Neural crest cell (in vitro differentiated cells): ENCODE data around the gene KCNS1. TPM values are rescaled to one million over a fixed set of nuclear protein-coding genes. Genes with fewer than 3 reads are reported as not detected.

Experiments used
- DNase-seq: peaks from one replicate; pipeline ENCODE4 v3.0.0; 2021; ENCODE audit warnings: low read depth, mixed read lengths, low spot score
- H3K27ac Mint-ChIP-seq: one replicate; pipeline ENCODE4 v1.8.0; 2021; ENCODE audit warnings: mild to moderate bottlenecking, mixed read lengths; ENCODE audit not compliant: unreplicated experiment
- H3K27me3 Mint-ChIP-seq: 2 replicates; pipeline ENCODE4 v1.8.0; 2021; ENCODE audit warnings: low read depth, mild to moderate bottlenecking, mixed read lengths
- H3K36me3 Mint-ChIP-seq: 2 replicates; pipeline ENCODE4 v1.8.0; 2021; ENCODE audit warnings: low read depth, mild to moderate bottlenecking, mixed read lengths
- H3K4me1 Mint-ChIP-seq: 2 replicates; pipeline ENCODE4 v1.8.0; 2021; ENCODE audit warnings: mixed read lengths
- H3K4me3 Mint-ChIP-seq: one replicate; pipeline ENCODE4 v1.8.0; 2021; ENCODE audit warnings: mild to moderate bottlenecking, mixed read lengths
- H3K9me3 Mint-ChIP-seq: 2 replicates; pipeline ENCODE4 v1.8.0; 2021; ENCODE audit warnings: mixed read lengths
- total RNA-seq: library from RNA; stranded (reverse); gene quantifications from 2 replicates; pipeline ENCODE4 v1.2.1, GENCODE V29; 2021
- TF ChIP-seq, protein P1 (sequence below): fragments of 200-600 bp; sonication (generic); conservative IDR thresholded peaks from 2 replicates; pipeline ENCODE4 v1.5.0; 2021; ENCODE audit warnings: antibody characterized with exemption, mild to moderate bottlenecking

Gene KCNS1
- total RNA-seq, 1 donor from 2014 or later, result not detected

DNA sequence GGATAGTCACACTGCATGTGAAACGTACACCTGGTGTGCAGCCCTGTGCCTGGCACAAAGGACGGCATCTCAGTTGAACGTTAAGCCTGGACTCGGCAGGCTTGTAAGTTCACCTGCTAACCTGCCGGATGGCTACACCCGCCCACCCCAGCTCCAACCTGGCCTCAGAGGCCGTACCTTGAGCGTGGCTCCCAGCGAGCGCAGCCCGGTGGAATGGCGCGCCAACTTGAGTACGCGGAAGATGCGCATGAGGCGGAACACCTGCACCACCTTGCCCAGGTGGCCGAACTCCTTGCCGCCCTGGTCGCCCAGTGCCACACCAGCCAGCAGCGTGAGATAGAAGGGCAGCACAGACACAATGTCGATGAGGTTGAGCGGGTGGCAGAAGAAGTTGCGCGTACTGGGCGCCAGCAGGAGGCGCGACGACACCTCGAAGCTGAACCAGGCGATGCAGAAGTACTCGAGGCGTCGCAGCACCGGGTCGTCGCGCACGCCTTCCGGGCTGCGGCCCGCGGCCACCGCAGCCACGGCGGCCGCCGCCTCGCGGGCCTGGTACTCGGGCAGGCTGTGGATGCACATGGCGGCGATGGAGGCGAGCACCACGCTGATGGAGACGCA, 3.3 kb downstream of the KCNS1 start:
- H3K4me3 Mint-ChIP-seq, result no peak overlapping the region
- H3K36me3 Mint-ChIP-seq, result no peaks in the 10 kb centered on the region
- H3K4me1 Mint-ChIP-seq, result peaks cover 3% of the 10 kb centered on the region
- H3K9me3 Mint-ChIP-seq, result no peaks in the 10 kb centered on the region
- TF ChIP-seq, protein P1, sequence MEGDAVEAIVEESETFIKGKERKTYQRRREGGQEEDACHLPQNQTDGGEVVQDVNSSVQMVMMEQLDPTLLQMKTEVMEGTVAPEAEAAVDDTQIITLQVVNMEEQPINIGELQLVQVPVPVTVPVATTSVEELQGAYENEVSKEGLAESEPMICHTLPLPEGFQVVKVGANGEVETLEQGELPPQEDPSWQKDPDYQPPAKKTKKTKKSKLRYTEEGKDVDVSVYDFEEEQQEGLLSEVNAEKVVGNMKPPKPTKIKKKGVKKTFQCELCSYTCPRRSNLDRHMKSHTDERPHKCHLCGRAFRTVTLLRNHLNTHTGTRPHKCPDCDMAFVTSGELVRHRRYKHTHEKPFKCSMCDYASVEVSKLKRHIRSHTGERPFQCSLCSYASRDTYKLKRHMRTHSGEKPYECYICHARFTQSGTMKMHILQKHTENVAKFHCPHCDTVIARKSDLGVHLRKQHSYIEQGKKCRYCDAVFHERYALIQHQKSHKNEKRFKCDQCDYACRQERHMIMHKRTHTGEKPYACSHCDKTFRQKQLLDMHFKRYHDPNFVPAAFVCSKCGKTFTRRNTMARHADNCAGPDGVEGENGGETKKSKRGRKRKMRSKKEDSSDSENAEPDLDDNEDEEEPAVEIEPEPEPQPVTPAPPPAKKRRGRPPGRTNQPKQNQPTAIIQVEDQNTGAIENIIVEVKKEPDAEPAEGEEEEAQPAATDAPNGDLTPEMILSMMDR, result no peak
- no peak for DNase-seq
- H3K27me3 Mint-ChIP-seq, result peaks cover 54% of the 10 kb centered on the region
- H3K27ac Mint-ChIP-seq, result no peak overlapping the region

DNA sequence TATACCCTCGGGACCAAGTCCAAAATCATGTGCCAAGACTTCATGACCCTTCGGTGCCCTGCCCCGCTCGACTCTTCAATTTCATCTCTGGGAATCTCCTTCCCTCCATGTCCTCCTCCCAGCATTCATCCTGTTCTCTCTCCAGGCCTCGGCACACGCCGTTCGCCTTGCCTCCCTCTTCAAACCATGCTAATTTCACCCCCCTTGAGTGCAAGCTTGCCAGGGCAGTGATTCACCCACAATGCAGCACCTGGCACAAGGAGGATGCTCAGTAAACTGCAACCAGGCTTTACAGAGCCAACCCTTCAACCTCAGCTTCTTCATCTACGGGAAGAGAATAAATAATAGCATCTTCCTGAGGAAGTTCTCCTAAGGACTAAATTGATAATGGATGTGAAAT, 4.1 kb downstream of the KCNS1 start:
- TF ChIP-seq, protein P1, result no peak
- Mint-ChIP-seq H3K36me3 (no peaks in the 10 kb centered on the region), H3K27me3 (peaks cover 49% of the 10 kb centered on the region), H3K9me3 (no peaks in the 10 kb centered on the region), H3K27ac (no peak overlapping the region), H3K4me1 (peaks cover 3% of the 10 kb centered on the region), H3K4me3 (no peak overlapping the region)
- DNase-seq, result no peak

DNA sequence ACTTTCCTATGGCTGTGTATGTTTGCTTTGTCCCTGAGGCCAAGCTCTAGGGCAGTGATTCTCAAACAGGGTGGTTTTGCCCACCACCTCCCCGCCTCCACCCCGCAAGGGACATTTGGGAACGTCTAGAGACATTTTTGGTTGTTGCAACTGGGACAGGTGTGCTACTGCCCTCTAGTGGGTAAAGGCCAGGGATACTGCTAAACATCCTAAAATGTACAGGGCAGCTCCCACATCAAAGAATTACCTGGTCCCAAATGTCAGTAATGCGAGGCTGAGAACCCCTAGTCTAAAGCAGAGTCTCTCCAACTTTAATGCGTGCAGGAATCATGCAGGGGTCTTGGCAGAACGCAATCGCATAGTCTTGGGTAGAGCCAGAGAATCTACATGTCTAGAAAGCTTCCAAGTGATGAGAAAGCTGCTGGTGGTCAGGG, 5.1 kb downstream of the KCNS1 start:
- H3K4me1 Mint-ChIP-seq, result peaks cover under 1% of the 10 kb centered on the region
- TF ChIP-seq, protein P1, result peak; percentile 80
- no peak overlapping the region for H3K4me3 Mint-ChIP-seq
- H3K27ac Mint-ChIP-seq, result no peak overlapping the region
- H3K36me3 Mint-ChIP-seq, result no peaks in the 10 kb centered on the region
- peak; percentile 50 for DNase-seq
- H3K27me3 Mint-ChIP-seq, result peaks cover 42% of the 10 kb centered on the region
- H3K9me3 Mint-ChIP-seq, result no peaks in the 10 kb centered on the region

DNA sequence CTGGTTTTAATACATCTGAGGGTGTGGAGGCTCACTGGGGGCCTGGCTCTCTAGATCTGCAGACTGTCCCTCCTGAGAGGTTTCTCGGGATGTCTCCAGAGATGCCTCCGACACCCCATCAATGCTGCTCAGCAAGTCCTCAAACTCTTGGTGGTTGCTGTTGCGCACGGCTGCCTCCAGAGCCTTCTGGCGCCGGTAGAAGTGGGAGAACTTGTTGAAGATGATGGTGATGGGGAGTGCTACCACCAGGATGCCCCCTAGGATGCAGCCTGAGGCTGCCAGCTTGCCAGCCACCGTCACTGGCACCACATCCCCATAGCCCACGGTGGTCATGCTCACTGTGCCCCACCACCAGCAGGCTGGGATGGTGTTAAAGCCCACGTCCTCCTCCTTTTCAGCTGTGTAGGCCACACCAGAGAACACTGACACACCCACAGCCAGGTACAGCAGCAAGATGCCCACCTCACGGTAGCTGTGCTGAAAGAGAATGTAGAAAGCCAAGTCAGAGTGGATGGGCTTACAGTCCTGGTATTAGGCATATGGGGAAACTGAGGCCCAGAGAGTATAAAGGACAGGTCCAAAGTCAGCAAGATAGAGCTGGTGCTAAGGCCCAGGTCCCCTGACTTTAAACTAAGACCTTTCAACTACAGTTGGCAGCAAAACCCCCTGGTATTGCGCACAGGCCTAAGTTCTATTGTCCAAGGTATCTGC, 5.9 kb downstream of the KCNS1 start:
- Mint-ChIP-seq H3K27me3 (peaks cover 35% of the 10 kb centered on the region), H3K4me3 (no peak overlapping the region), H3K27ac (no peak overlapping the region), H3K36me3 (no peaks in the 10 kb centered on the region), H3K9me3 (no peaks in the 10 kb centered on the region), H3K4me1 (no peaks in the 10 kb centered on the region)
- no peak for DNase-seq
- TF ChIP-seq, protein P1, result no peak

DNA sequence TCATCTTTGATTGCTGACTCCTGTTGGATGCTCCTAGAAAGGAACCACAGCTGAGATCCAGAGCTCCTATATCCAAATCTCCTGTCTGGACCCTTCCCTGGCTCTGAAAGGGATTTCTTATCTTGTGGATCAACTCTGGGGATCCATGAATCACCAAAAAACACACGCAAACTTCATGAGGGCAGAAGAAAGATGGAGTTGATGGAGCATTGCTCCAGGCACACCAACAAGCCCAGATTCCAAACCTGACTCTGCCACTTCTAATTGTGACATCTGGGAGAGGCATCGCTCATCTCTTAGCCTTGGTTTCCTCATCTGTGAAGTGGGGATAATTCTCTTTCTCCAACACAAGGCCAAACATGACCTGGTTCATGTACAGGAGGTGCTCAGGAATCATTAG, 6.7 kb downstream of the KCNS1 start:
- no peak for DNase-seq

More for the DNA sequence above, 6.7 kb downstream of the KCNS1 start:
- H3K27me3 Mint-ChIP-seq, result peaks cover 27% of the 10 kb centered on the region
- H3K36me3 Mint-ChIP-seq, result no peaks in the 10 kb centered on the region
- H3K4me3 Mint-ChIP-seq, result no peak overlapping the region
- no peaks in the 10 kb centered on the region for H3K4me1 Mint-ChIP-seq
- H3K27ac Mint-ChIP-seq, result no peak overlapping the region
- TF ChIP-seq, protein P1, result no peak
- no peaks in the 10 kb centered on the region for H3K9me3 Mint-ChIP-seq
